Stimulated activated CD4-positive, alpha-beta T cell treated with anti-CD3 and anti-CD28 coated beads, Interleukin-2, amount 100 ng/mL, for 24 hours (primary cell): ENCODE data around the gene FGGY.
"Not testable (repeated sequence)": the region's sequence is repeated elsewhere in the genome, so short reads cannot be mapped to it uniquely, and the experiment has no call there.

ENCODE experiments used
- DNase-seq, 2 donors: peaks; one replicate each; pipeline ENCODE4 v3.0.0-alpha.2; 2020

Gene FGGY

DNA sequence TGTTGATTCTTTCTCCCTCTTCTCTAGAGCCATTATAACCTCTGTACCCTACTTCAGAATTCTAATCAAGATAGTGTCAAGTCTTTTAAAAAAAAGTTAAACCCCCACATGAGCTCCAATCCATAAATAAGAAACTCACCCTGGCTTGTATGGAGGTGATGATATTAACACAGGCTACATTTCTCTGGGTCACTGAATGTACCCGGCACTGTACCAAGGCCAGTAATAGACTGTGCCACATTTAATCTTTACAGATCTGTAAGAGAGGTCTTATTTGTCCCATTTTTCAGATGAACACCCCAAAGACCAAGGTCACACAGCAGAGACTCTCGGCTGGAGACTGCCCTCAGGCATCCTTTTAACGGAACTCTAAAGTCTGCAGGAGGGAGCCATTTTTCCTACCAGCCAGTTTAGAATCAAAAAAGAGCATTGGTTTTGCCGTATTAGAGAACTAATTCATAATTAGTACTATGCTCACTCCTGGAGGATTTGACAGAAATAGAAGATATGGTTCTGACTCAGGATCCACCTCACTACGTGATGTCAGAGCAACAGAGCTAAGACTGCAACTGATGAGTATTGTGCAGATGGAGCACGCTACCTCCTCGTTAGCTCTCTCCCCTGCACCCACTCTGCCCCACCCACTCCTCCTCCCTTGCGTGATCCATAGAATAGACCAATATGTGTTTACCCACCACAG lies 300.7 kb downstream of the FGGY start:
- no peak for DNase-seq

- no peak for DNase-seq
Observed at GRCh38 chr1:59598120-59598440, 301.2 kb downstream of the FGGY start.

- no peak for DNase-seq
Observed at GRCh38 chr1:59601041-59601441, 304.1 kb downstream of the FGGY start.

- no peak for DNase-seq
Observed at GRCh38 chr1:59601811-59602210, 304.9 kb downstream of the FGGY start.

DNA sequence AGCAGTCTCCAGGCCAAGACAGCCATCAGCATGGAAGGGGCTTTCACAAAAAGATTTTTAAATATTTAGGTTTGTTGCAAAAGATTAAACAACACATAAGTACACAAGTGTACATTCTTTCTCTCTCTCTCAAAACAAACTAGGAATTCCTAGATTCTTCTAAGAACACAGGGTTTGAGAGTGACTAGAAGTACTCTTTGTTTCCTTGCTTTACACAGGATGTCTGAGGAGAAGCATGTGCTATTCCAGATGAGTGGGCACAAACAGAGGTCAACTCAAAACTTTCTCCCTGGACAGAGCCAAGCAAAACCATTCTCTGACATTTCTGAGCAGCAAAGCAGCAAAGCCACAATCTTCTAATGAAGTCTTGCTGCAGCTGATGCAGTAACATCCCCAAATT lies 307.3 kb downstream of the FGGY start:
- no peak for DNase-seq

- no peak for DNase-seq
Observed at GRCh38 chr1:59605184-59605583, 308.3 kb downstream of the FGGY start.

GRCh38 chr1:59605761-59606160 lies 308.9 kb downstream of the FGGY start:
- no peak for DNase-seq

DNA sequence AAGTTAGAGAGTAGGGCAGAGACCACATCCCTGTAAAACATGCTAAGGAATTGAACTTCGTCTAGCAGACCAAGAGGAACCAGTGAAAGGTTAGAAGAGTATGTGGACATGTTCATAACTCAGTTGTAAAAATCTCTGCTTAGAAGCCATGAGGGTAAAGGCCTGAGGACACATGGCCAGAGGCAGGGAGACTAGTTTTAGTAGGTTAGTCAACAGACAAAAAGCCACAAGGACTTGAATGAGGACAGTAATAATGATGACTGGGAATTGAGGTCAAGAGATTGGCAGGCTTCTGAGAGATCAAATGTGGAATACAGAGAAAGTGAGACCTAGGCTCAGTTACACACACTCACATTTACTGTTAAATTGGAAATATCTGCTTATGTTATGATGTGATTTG lies 312.4 kb downstream of the FGGY start:
- DNase-seq, result no peak

DNA sequence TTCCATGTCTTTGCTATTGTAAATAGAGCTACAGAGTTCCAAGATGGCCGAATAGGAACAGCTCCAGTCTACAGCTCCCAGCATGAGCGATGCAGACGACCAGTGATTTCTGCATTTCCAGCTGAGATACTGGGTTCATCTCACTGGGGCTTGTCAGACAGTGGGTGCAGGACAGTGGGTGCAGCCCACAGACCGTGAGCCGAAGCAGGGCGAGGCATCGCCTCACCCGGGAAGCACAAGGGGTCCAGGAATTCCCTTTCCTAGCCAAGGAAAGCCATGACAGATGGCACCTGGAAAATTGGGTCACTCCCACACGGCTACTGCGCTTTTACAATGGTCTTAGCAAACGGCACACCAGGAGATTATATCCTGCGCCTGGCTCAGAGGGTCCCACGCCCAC lies 313.6 kb downstream of the FGGY start:
- not testable (repeated sequence) for DNase-seq

GRCh38 chr1:59617434-59617833 lies 320.5 kb downstream of the FGGY start:
- DNase-seq, result no peak

DNA sequence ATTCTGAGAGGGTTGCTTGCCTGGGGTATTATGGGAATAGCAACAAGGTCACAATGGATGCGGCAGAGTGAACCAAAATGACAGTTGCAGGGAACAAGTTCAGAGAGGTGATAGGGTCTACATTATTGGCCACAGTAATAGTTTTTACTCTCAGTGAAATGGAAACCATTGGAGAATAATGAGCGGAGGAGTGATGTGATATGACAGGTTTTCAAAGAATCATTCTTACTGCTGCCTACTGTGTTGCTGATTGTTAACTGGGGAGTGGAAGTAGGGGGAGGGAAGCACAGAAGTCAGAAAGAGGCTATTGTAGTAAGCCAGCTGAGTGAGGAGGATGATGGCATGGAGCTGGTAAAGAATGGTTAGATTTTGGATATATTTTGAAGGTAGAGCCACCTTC lies 322.7 kb downstream of the FGGY start:
- DNase-seq, result no peak

DNA sequence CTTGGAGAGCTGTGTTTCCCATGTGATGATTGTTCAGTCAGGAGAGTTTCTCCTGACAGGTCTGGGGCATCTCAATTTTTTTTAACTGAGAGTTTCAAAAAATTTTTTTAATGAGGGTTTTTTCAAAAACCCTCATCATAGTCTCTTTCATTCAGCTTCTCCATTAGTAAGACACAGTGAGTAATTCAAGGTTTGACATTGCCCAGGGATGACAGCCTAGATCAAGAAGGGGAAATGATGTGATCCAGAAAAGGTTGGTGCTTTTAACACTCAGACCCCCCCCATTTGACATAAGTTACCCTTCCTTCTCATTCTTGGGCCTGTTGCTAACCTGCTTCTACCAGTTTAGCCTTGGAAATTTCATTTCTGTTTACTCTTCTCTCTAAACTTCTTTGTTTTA lies 328.5 kb downstream of the FGGY start:
- no peak for DNase-seq

GRCh38 chr1:59631561-59632255 lies 334.8 kb downstream of the FGGY start:
- no peak for DNase-seq

DNA sequence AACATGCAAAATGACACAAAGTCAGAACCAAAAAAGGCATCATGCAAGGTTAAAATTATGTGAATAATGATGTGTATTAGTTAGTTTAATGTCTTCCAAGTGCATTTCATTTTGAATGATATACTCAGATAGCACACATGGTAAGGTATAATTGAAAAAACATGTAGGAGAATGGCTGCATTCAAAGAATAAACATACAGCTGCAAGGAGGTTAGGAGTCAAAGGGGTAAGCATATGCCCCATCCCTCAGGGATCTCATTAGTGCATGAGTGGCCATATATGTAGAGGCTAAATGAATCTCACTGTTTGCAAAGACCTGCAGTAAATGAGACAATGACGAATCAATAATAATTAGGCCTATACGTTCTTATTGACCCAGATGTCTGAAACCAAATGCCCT lies 338.2 kb downstream of the FGGY start:
- no peak for DNase-seq

DNA sequence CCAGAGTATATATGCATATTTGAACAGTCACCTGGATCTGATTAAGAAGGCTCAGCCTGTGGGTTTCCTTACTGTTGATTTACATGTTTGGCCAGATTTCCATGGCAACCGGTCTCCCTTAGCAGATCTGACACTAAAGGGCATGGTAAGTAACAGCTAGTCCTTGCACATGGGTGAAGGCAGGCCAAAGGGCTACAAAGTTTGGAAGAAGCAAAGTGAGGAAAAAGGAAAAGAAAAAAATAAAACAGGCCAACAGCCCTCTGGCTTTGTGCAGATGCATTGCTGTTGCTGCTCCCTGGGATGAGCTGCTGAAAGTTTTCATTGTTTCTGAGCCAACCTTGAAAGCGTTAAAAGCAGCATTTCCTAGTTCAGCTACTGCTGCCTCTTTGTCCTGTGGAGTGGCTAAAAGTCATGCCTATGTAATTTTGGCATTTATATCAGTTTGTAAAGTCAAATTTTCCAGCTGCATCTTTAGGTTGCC lies 341.4 kb downstream of the FGGY start:
- no peak for DNase-seq

- no peak for DNase-seq
Observed at GRCh38 chr1:59639266-59639665, 342.4 kb downstream of the FGGY start.

- DNase-seq, result no peak
Observed at GRCh38 chr1:59640851-59641250, 344.0 kb downstream of the FGGY start.

DNA sequence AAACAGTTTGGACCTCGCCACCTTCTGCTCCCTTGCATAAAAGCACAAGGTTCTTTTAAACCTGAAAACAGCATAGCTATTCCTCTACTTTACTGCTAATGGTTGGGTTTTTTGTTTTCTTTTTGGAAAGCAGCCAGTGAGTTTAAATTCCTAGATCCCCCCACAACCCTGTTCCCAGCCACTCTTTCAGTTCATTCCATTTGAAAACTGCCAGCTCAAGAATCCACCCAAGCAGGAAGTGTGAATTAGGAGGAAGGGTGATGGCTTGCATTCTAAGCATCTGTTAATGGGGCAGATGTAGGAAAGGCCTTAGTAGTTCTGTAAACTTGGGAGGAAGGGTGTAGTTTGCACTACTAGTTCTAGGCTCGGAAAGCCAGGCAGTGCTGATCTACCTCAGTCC lies 344.9 kb downstream of the FGGY start:
- no peak for DNase-seq

GRCh38 chr1:59643526-59643925 lies 346.6 kb downstream of the FGGY start:
- no peak for DNase-seq

- no peak for DNase-seq
Observed at GRCh38 chr1:59645893-59646292, 349.0 kb downstream of the FGGY start.

DNA sequence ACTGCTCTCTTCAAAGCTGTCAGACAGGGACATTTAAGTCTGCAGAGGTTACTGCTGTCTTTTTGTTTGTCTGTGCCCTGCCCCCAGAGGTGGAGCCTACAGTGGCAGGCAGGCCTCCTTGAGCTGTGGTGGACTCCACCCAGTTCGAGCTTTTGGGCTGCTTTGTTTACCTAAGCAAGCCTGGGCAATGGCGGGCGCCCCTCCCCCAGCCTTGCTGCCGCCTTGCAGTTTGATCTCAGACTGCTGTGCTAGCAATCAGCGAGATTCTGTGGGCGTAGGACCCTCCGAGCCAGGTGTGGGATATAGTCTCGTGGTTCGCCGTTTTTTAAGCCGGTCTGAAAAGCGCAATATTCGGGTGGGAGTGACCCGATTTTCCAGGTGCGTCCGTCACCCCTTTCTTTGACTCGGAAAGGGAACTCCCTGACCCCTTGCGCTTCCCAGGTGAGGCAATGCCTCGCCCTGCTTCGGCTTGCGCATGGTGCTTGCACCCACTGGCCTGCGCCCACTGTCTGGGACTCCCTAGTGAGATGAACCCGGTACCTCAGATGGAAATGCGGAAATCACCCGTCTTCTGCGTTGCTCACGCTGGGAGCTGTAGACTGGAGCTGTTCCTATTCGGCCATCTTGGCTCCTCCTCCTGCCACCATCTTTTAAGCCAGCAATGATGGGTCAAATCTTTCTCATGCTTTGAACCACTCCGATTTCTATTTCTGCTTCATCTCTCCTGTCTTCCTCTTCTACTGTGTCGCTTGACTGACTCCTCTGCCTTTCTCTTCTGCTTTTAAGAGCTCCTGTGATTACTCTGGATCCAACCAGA lies 356.5 kb downstream of the FGGY start:
- DNase-seq, result not testable (repeated sequence)

DNA sequence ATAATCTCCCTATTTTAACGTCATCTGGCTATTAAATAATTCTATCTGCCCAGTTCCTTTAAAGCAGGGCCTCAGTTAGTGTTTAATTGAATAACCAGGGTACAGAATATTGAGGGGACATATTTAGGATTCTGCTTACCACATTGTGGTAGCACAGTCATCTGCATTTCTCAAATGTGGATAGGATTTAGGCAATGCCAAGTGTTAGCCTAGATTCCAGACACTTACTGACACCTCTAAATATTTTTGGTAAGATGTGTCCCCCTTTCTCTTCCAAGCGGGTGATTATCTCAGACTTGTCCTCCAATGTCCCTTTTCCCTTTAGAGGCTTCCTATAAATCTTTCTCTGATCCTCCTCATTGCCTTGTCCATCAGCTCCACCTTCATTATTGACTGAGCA lies 357.1 kb downstream of the FGGY start:
- no peak for DNase-seq

DNA sequence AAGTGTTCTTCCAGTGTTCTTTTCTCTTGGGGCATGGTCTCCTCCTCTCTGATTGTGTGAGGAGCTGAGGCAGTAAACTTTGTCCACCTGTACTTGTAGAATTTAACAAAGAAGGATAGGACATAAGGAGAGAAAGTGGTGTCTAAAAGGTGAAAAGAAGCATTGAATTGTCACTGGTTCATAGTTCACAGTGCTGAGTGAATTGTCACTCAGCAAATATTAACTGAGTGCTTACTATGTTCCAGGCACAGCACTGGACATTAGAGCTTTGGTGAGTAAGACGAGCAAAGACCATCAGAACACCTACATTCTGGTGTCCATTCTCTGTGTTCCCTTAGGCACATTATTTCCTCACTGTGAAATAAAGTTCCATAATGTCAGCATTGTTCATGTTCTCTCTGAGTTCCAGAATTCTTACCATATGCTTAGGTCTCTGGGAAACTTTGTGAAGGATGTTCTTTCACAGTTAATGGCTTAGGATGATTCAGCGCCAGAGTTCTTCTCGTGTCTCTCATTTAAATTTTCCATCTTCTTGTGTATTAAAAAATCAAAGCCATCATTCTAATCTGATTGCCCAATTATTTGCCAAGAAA lies 361.1 kb downstream of the FGGY start:
- no peak for DNase-seq

DNA sequence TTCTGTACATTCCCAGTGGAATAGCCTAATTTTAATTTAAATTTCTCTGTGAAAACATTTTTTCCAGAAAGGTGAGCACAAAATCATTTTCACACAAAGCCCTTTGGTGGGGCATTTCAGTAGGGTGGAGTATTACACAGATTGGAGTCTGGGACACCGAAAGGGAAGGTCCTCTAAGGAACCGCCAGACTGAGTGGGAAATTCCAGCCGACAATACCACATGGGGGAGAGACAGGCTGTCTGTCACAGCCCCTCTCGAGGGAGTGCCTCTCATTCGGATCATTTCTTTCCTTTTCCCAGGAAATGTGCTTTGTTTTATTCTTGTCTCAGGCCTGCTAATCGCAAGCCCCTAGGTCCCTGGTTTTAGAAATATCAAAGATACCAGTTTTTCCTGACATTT lies 367.3 kb downstream of the FGGY start:
- no peak for DNase-seq
